Measurements from ENCODE around the gene GPX3. TPM values are rescaled to one million over a fixed set of nuclear protein-coding genes. Genes with fewer than 3 reads are reported as not detected.

Gene GPX3
- total and polyA plus RNA-seq, 9 of the 15 experiments (the other 6 are each of a cell fraction or from before 2014, with no cell fraction given), result 0.25 to 0.86 TPM; not detected in 7

DNA sequence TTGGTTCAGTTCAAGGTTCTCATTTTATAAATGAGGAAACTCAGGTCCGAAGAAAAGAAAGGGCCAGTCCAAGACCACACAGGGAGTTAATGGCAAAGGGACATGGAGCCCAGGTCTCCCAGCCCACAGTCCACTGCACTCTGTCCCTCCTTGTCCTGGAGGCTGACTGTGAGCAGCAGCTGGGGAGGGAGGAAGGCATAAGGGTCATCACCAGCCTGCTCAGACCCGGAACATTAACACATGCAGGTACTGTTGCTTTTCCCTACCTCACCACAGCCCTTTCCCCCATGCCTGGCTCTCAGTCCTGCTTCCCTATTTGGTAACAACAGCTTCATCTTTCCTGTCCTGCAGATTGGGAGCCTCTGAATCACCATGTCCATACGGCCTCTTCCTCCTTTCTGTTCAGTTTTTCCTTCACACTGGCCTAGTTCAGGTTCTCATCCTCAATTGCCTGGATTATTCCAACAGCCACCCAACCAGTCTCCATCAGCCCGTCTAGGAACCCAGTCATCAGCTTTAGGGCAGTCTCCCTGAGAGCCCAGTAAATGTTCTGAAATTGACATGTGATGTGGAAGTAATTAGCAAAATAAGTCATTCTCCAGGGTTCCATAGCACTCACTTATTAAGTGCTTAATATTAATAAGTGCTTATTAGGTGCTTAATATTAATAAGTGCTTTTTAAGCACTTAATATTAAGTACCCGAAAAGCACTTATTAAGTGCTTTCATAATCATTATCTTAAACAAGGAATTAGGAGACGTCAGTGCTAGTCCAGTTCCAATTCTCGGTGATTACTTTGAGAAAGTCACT is 4.3 kb downstream of the GPX3 start (continued):
- TF ChIP-seq ATF3 (IDR thresholded peaks at IDR 0.05) (no peak), ATF3 (CRISPR knock-in tag; conservative IDR thresholded peaks at IDR 0.05) (peak; percentile 96), IRF1 (CRISPR knock-in tag; IDR thresholded peaks at IDR 0.05; ENCODE audit: borderline replicate concordance) (peak; percentile 97), ZNF583 (CRISPR knock-in tag; IDR thresholded peaks at IDR 0.05) (no peak), TGIF2 (CRISPR knock-in tag; IDR thresholded peaks at IDR 0.05) (peak; percentile 97; the same call in 1 of the 2 replicates), XRCC4 (IDR thresholded peaks at IDR 0.05; ENCODE audit: extremely low read depth, insufficient read depth, insufficient read length) (no peak), TSC22D4 (tag; IDR thresholded peaks at IDR 0.05) (no peak), ARID3B (CRISPR knock-in tag; IDR thresholded peaks at IDR 0.05; ENCODE audit: borderline replicate concordance) (no peak), FOXP4 (CRISPR knock-in tag; IDR thresholded peaks at IDR 0.05; ENCODE audit: borderline replicate concordance) (peak; percentile 96), PHF21A (IDR thresholded peaks at IDR 0.05; ENCODE audit: borderline replicate concordance, low read depth) (no peak), RBFOX2 (IDR thresholded peaks at IDR 0.05; ENCODE audit: low read depth, low read length) (no peak), OTX1 (CRISPR knock-in tag; IDR thresholded peaks at IDR 0.05) (no peak), KAT8 (IDR thresholded peaks at IDR 0.05; ENCODE audit: low read depth) (no peak), ZNF311 (CRISPR knock-in tag; IDR thresholded peaks at IDR 0.05) (no peak)
- TF ChIP-seq, protein P1, sequence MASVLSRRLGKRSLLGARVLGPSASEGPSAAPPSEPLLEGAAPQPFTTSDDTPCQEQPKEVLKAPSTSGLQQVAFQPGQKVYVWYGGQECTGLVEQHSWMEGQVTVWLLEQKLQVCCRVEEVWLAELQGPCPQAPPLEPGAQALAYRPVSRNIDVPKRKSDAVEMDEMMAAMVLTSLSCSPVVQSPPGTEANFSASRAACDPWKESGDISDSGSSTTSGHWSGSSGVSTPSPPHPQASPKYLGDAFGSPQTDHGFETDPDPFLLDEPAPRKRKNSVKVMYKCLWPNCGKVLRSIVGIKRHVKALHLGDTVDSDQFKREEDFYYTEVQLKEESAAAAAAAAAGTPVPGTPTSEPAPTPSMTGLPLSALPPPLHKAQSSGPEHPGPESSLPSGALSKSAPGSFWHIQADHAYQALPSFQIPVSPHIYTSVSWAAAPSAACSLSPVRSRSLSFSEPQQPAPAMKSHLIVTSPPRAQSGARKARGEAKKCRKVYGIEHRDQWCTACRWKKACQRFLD (CRISPR knock-in tag; IDR thresholded peaks at IDR 0.05), result no peak
- TF ChIP-seq, protein P2, sequence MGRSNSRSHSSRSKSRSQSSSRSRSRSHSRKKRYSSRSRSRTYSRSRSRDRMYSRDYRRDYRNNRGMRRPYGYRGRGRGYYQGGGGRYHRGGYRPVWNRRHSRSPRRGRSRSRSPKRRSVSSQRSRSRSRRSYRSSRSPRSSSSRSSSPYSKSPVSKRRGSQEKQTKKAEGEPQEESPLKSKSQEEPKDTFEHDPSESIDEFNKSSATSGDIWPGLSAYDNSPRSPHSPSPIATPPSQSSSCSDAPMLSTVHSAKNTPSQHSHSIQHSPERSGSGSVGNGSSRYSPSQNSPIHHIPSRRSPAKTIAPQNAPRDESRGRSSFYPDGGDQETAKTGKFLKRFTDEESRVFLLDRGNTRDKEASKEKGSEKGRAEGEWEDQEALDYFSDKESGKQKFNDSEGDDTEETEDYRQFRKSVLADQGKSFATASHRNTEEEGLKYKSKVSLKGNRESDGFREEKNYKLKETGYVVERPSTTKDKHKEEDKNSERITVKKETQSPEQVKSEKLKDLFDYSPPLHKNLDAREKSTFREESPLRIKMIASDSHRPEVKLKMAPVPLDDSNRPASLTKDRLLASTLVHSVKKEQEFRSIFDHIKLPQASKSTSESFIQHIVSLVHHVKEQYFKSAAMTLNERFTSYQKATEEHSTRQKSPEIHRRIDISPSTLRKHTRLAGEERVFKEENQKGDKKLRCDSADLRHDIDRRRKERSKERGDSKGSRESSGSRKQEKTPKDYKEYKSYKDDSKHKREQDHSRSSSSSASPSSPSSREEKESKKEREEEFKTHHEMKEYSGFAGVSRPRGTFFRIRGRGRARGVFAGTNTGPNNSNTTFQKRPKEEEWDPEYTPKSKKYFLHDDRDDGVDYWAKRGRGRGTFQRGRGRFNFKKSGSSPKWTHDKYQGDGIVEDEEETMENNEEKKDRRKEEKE (IDR thresholded peaks at IDR 0.05; ENCODE audit: borderline replicate concordance in 1 of 2, control insufficient read depth in 1 of 2, low read depth in 2 of 2, low read length in 1 of 2), result no peak

Data from K562 (cell line).